Stimulated activated CD8-positive, alpha-beta memory T cell treated with anti-CD3 and anti-CD28 coated beads, Interleukin-4, amount 100 ng/mL, for 4 hours (primary cell): ENCODE measurements around the gene TSC22D1.
"Not testable (repeated sequence)": the region's sequence is repeated elsewhere in the genome, so short reads cannot be mapped to it uniquely, and the experiment has no call there.

Experiments used
- DNase-seq, 2 donors: peaks; one replicate each; pipeline ENCODE4 v3.0.0-alpha.2; 2020; ENCODE audit warnings: low read depth in 2 of 2, low spot score in 1 of 2

TSC22D1 gene

DNA sequence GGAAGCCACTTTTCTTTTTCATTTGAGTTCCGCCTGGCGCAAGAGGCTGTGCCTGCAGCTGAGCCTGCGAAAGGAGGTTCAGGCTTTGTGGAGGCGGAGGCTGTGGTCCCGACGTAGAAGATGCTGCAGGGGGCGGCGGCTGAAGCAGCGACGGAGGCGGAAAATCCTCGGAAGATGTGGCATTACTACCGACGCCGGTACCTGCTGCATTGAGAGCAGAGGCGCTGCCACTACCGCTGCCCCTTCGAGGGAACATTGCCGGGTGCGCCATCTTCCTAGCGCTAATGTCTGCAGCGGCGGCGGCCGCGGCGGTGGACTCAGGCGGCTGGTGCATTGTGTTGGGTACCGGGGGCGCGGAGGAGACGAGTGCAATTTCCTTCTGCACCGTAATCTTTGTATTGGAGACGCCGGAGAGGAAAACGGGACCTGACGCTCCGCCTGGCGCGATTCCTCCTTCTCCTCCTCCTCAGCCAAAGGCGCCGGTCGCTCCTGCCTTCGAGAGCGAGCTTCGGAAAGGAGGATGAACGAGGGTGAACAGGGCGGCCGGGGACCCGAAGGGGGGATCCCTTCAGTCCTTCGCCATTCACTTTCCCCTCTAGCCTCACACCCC, at the start of gene TSC22D1:
Gene TSC22D1 (minus strand): TSS at position 590 of the 610 bp plus-strand sequence. CDS start 256 bp downstream, at position 334.
- DNase-seq = peak; percentile 37 to 66

DNA sequence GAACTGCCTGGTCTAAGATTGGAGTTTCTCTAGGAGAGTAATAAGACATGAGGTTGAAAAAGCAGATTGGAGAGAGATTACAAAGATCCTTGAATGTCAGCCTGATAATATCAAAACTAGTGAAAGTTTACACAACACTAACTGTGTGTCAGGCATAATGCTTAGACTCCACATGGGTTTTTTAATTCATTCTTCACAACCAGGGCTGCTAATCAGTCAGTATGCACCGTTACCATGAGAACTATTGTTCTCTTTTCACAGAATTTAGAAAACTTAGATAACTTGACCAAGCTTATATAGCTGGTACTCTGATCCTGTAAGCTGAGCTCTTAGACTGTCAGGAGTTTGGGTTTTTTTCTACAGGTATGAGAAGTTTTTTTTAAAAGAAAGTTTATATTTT, 46.6 kb upstream of the TSC22D1 start:
- DNase-seq = no peak

DNA sequence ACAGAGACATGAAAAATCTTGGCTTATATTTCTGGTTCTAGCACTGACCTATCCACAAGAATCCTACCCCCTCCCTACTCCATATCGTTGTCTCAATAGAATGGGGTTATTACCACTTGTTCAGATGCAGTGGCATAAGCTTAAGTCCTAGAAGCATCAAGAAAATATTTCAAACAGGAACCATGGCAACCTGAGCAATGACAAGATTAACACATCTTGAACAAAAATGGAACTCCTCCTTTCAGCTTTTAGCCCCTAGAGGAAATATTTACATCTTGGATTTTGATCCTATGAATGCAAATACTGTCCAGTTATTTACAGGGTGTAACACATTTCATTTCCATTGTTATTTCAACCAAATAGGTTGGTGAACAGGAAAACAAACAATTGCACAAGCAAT, 46.1 kb upstream of the TSC22D1 start:
- DNase-seq = no peak

GRCh38 chr13:44620057-44620456, 43.9 kb upstream of the TSC22D1 start:
- DNase-seq = no peak

DNA sequence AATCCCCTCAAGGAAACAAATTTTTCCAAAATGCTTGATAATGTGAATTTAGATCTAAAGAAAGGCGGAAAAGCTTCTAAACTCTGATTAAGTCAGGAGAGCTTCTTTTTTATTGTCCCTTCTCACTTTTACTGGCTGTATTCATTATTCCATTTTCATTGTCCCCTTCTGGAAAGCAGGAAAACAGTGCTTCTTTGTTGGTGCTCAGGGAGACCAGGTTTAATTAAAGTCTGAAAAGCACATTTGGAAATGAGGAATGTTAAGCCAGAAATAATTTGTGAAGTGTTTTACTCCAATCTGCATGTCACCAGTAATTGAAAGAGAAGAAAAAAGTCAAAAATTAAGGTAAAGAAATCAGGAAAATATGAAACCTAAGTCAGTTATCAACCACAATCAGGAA, 43.5 kb upstream of the TSC22D1 start:
- DNase-seq = no peak

DNA sequence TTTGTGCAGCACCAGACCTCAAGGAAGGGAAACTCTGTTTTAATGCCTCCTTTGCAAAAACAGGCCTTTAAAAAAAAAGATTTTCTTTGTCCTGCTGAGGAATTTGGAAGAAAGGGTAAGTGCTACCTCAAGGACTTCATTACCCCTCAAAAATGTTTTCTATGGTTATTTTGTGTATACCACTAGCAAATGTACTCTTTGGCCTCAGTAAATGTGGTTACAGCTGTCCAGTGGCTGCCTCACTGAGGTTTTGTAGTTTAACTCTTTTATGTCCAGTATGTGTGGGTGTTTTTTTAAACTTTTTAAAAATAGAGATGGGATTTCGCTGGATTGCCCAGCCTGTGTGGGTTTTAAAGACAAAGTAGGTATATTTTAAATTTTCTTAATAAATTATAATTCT, 42.2 kb upstream of the TSC22D1 start:
- no peak for DNase-seq

GRCh38 chr13:44617648-44618047, 41.5 kb upstream of the TSC22D1 start:
- no peak for DNase-seq

DNA sequence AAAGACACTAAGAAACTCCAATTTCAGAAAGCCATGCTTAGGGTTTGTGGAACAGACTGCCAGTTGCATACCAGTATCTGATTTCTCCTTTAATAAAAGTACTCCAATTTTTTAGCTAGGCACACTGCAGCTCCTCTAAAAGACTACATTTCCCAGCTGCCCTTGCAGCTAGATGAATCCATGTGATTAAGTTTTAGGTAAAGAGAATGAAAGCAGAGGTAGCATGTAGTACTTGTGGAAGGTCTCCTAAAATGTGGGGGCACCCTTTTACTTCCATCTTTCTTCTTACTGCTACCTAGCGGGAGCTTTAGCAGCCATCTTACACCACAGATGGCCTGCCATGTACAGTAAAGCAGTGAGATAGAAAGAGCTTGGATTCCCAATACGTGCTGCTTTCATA, 33.0 kb upstream of the TSC22D1 start:
- no peak for DNase-seq

DNA sequence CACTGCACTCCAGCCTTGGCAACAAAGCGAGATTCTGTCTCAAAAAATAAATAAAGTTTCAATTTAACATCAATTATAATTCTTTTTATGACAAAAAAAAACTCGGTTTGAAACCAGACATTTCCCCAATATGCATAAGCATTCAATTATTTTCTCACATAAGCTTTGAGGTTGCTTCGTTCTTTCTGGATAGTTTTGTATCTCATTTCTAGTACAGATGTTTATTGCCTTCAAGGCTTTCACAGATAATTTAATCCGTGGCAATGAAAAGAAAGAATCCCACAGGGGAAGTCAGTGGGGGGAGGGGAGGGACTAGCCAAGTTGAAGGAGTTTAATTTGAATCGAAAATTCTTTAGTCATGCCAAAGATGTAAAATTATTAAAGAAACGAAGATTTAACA, 29.6 kb upstream of the TSC22D1 start:
- no peak for DNase-seq

DNA sequence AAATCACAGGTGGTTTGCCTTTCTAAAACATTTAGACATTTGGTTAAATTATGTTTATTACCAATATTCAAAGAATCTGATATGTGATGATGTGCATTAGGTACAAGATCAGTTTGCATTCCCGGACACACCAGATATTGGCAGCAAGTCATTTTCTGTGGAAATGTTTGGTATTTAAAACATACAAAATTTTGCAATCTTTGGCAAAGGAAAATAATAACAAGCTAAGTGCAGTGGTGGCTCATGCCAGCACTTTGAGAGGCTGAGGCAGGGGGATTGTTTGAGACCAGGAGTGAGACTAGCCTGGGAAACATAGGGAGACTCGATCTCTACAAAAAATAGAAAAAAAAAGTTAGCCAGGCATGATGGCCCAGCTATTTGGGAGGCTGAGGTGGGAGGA, 29.1 kb upstream of the TSC22D1 start:
- no peak for DNase-seq

GRCh38 chr13:44601586-44601985, 25.5 kb upstream of the TSC22D1 start:
- no peak for DNase-seq

DNA sequence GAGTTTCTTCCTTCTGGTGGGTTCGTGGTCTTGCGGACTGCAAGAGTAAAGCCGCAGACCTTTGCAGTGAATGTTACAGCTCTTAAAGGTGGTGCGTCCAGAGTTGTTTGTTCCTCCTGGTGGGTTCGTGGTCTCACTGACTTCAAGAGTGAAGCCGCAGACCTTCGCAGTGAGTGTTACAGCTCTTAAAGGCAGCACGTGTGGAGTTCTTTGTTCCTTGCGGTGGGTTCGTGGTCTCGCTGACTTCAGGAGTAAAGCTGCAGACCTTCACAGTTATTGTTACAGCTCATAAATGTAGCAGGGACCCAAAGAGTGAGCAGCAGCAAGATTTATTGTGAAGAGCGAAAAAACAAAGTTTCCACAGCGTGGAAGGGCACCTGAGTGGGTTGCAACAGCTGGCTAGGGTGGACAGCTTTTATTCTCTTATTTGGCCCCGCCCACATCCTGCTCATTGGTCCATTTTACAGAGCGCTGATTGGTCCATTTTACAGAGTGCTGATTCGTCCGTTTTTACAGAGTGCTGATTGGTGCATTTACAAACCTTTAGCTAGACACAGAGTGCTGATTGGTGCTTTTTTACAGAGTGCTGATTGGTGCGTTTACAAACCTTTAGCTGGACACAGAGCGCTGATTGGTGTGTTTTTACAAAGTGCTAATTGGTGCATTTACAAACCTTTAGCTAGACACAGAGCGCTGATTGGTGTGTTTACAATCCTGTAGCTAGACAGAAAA, 17.9 kb upstream of the TSC22D1 start:
- DNase-seq = not testable (repeated sequence)

DNA sequence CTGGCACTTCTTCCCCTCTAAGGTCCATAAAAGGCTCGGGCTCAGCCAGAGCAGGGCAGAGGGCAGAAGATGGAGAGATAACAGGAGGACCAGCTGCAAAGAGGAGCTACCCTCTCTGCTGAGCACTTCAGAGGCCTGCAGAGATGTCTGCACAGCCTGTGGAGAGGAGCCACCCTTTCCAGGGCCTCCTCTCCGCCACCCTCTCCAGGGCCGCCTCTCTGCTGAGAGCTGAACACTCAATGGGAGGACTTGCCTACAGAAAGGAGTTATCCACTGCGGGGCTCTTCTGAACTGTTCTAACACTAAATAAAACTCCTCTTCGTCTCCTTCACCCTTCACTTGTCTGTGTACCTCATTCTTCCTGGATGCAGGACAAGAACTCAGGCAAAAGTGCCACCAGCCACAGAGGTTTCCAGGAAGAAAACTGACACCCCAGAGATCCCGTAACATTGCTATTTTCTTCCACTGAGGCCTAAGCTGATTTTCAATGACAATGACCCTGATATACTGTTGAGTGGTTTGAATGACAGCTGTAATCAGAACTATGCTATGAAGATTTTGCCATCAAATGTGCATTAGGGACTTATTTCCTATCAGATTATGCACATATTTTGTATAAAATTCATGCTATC, 16.2 kb upstream of the TSC22D1 start:
- no peak for DNase-seq

- DNase-seq = no peak
Observed at GRCh38 chr13:44591316-44591715, 15.2 kb upstream of the TSC22D1 start.

DNA sequence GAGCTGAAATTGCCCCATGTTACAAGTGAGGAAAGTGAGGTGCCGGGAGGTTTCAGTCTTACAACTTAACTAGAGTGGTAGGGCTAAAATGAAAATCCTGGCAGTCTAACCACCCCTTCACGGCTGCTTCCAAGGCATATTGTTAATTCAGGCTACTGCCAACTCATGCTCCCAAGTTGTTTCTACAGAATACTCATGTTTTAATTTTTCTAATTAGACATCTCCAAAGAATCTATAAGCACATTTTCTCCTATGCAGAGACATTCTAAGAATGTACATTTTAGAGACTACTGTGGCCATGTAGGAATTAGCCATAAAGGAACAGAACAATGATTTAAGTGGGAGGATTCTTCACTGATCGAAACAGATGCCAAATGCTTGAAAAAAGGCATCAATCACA, 7.0 kb upstream of the TSC22D1 start:
- no peak for DNase-seq

GRCh38 chr13:44578067-44578400, 1.9 kb upstream of the TSC22D1 start:
- DNase-seq = no peak

- DNase-seq = peak; percentile 90 to 92
Observed at GRCh38 chr13:44577236-44578066, 1.3 kb upstream of the TSC22D1 start.

GRCh38 chr13:44576351-44577235, 463 bp upstream of the TSC22D1 start:
- peak in 1 of 2 donors; percentile 7 for DNase-seq

- DNase-seq = no peak
Observed at GRCh38 chr13:44575035-44575434, 1.1 kb downstream of the TSC22D1 start.

DNA sequence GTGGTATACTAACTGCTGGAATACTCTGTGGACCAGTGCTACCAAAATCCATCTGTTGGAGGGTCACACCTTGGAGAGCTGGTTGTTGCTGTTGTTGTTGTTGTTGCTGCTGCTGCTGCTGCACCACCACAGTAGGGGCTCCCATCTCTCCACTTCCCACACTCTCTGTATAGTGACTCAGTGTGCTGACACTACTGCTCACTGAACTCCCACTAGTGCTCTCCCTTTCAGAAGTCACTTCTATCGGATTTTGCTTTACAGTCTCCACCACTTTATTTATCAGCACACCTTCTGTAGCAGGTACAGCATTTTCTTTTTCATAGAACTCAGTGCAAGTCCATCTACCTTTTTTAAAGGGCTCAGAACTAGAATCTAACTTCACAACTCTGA, 1.7 kb downstream of the TSC22D1 start:
- DNase-seq = no peak
